OCI-M1 (cell line): ENCODE results near the gene DDHD1.
"Not testable (repeated sequence)": the region's sequence is repeated elsewhere in the genome, so short reads cannot be mapped to it uniquely, and the experiment has no call there.

Experiments used
- DNase-seq: peaks from one replicate; lab custom pipeline; 2025; lab: John Stamatoyannopoulos, UW

DDHD1 gene

GRCh38 chr14:53152184-53152886 is 788 bp downstream of the DDHD1 start:
- DNase-seq = peak; percentile 35

- DNase-seq = peak; percentile 39
These were observed 1.5 kb downstream of the DDHD1 start for GRCh38 chr14:53151523-53152183.

- DNase-seq = peak; percentile 51
These were observed 3.3 kb downstream of the DDHD1 start for GRCh38 chr14:53149668-53150316.

GRCh38 chr14:53148671-53149070 is 4.5 kb downstream of the DDHD1 start:
- peak; percentile 23 for DNase-seq

- no peak for DNase-seq
These were observed 5.2 kb downstream of the DDHD1 start for GRCh38 chr14:53147893-53148292.

- no peak for DNase-seq
These were observed 5.9 kb downstream of the DDHD1 start for GRCh38 chr14:53147208-53147607.

GRCh38 chr14:53146739-53147138 is 6.4 kb downstream of the DDHD1 start:
- no peak for DNase-seq

- DNase-seq = no peak
These were observed 8.9 kb downstream of the DDHD1 start for GRCh38 chr14:53144244-53144643.

- no peak for DNase-seq
These were observed 12.5 kb downstream of the DDHD1 start for GRCh38 chr14:53140585-53140984.

GRCh38 chr14:53137568-53138203 is 15.4 kb downstream of the DDHD1 start:
- DNase-seq = peak; percentile 23

- not testable (repeated sequence) for DNase-seq
These were observed 22.6 kb downstream of the DDHD1 start for GRCh38 chr14:53130491-53130890.

- peak; percentile 74 for DNase-seq
These were observed 24.7 kb downstream of the DDHD1 start for GRCh38 chr14:53128303-53129028.

GRCh38 chr14:53127832-53128231 is 25.3 kb downstream of the DDHD1 start:
- DNase-seq = no peak

GRCh38 chr14:53127151-53127550 is 26.0 kb downstream of the DDHD1 start:
- DNase-seq = no peak

- DNase-seq = peak; percentile 56
These were observed 26.4 kb downstream of the DDHD1 start for GRCh38 chr14:53126731-53127130.

- DNase-seq = peak; percentile 35
These were observed 28.3 kb downstream of the DDHD1 start for GRCh38 chr14:53124786-53125185.

GRCh38 chr14:53121419-53121818 is 31.7 kb downstream of the DDHD1 start:
- not testable (repeated sequence) for DNase-seq

- not testable (repeated sequence) for DNase-seq
These were observed 35.6 kb downstream of the DDHD1 start for GRCh38 chr14:53117479-53117878.

GRCh38 chr14:53113989-53114388 is 39.1 kb downstream of the DDHD1 start:
- DNase-seq = no peak

GRCh38 chr14:53110096-53110495 is 43.0 kb downstream of the DDHD1 start:
- DNase-seq = peak; percentile 32

GRCh38 chr14:53109105-53110041 is 43.8 kb downstream of the DDHD1 start:
- peak; percentile 82 for DNase-seq
